ENCODE data around the gene FMN1. TPM values are rescaled to one million over a fixed set of nuclear protein-coding genes. Genes with fewer than 3 reads are reported as not detected.

The FMN1 gene
- polyA plus RNA-seq, 2 of the 4 experiments (the other 2 are of a cell fraction) = 0.53 to 2.2 TPM

GRCh38 chr15:32787949-32788348 lies 406.6 kb downstream of the FMN1 start:
- Histone ChIP-seq H3K4me3 (no peak overlapping the region), H3K9me3 (no peaks in the 10 kb centered on the region), H3K4me1 (peaks cover 13% of the 10 kb centered on the region), H3K4me2 (no peak overlapping the region), H3K27ac (no peak overlapping the region)
- no peak for ATAC-seq
- ChIA-PET POLR2A (no interaction called here), CTCF (interaction anchor here (0.7 to 2.0 kb wide), 3 partner anchors 11 to 16 kb away, joined by 3 to 4 read pairs (median 3); no protein-coding TSS in a partner anchor)
- FAIRE-seq = no peak
- no peak for DNase-seq (ENCODE audit: low read depth in 1 of 2, low spot score in 1 of 2)
- no peak for TF ChIP-seq CEBPB (IDR thresholded peaks at IDR 0.05)
- no peak for TF ChIP-seq HDAC2 (IDR thresholded peaks at IDR 0.05)
- TF ChIP-seq NR3C1 (IDR thresholded peaks at IDR 0.05) = no peak
- no peak for TF ChIP-seq EHF (CRISPR knock-in tag; IDR thresholded peaks at IDR 0.05)
- TF ChIP-seq JUN (IDR thresholded peaks at IDR 0.05) = no peak
- no peak for TF ChIP-seq HOXB13 (CRISPR knock-in tag; IDR thresholded peaks at IDR 0.05; ENCODE audit: low read depth)
- no peak for TF ChIP-seq CHD4 (IDR thresholded peaks at IDR 0.05; ENCODE audit: borderline replicate concordance)
- TF ChIP-seq CTCF (IDR thresholded peaks at IDR 0.05) = no peak
- no peak for TF ChIP-seq HOXB5 (CRISPR knock-in tag; IDR thresholded peaks at IDR 0.05)
- no peak for TF ChIP-seq ATOH8 (CRISPR knock-in tag; IDR thresholded peaks at IDR 0.05; ENCODE audit: low read depth)
- no peak for TF ChIP-seq GATA3 (IDR thresholded peaks at IDR 0.05; ENCODE audit: borderline replicate concordance)
- no peak for TF ChIP-seq HEYL (CRISPR knock-in tag; IDR thresholded peaks at IDR 0.05)
- TF ChIP-seq HMGXB4 (CRISPR knock-in tag; IDR thresholded peaks at IDR 0.05; ENCODE audit: borderline replicate concordance) = no peak
- TF ChIP-seq HOXA7 (CRISPR knock-in tag; IDR thresholded peaks at IDR 0.05) = no peak
- TF ChIP-seq REST (IDR thresholded peaks at IDR 0.05) = no peak
- no peak for TF ChIP-seq TP53 (CRISPR knock-in tag; IDR thresholded peaks at IDR 0.05)
- no peak for TF ChIP-seq CHD2 (IDR thresholded peaks at IDR 0.05; ENCODE audit: low read length, partially characterized antibody)
- TF ChIP-seq NFE2L2 (conservative IDR thresholded peaks at IDR 0.05; ENCODE audit: low read length) = no peak
- TF ChIP-seq FOSL2 (IDR thresholded peaks at IDR 0.05) = no peak
- no peak for TF ChIP-seq FOSL2 (CRISPR knock-in tag; IDR thresholded peaks at IDR 0.05)
- no peak for TF ChIP-seq BCL3 (IDR thresholded peaks at IDR 0.05)
- 92% methylated on average over 5 of the region's 5 CpGs for WGBS (ENCODE audit: missing lambda C conversion rate)

Measured in A549 (cell line).